HepG2 (cell line): ENCODE measurements around the gene KCNC2. TPM values are rescaled to one million over a fixed set of nuclear protein-coding genes. Genes with fewer than 3 reads are reported as not detected.

Experiments used
- ATAC-seq: fragments of 200-7000 bp; cut with Tn5 transposase; 3 replicates; pipeline ENCODE4 v1.9.1; 2020; ENCODE audit warnings: mild to moderate bottlenecking, moderate library complexity
- BruUV-seq: library from RNA; stranded (reverse); fragments of 400-500 nt; replicated peaks from 2 replicates; lab custom pipeline; 2021; lab: Mats Ljungman, UMichigan
- CTCF ChIA-PET: fragments of 300-600 bp; formaldehyde crosslinking; extraction: SDS; loops from one replicate; lab custom pipeline; 2021; ENCODE audit warnings: low total read pairs, inconsistent platforms, low intra/inter-chr PET ratio; lab: Yijun Ruan, JAX
- POLR2A ChIA-PET: fragments of 350-600 bp; sonication (Branson Sonifier 250); formaldehyde crosslinking; loops from one replicate; lab custom pipeline; 2020; ENCODE audit warnings: antibody characterized with exemption, inconsistent platforms; lab: Yijun Ruan, JAX
- DNase-seq: peaks from one replicate; pipeline ENCODE4 v3.0.0-alpha.2; 2015; ENCODE audit warnings: low spot score
- FAIRE-seq: peaks from 3 replicates; lab custom pipeline; 2011; peaks lifted over from hg19 to GRCh38; lab: Jason Lieb, UNC
- H2AFZ ChIP-seq: one replicate; pipeline ENCODE4 v1.6.1; 2011; ENCODE audit warnings: low read length, inconsistent platforms
- H3K27ac ChIP-seq: fragments of 300-600 bp; 3 replicates; pipeline ENCODE4 v1.8.0; 2011; ENCODE audit warnings: mixed run types, mild to moderate bottlenecking, mixed read lengths, low read length, inconsistent platforms; ENCODE audit not compliant: insufficient read depth; ENCODE audit errors: extremely low read length
- H3K27me3 ChIP-seq, 2 experiments: fragments of 200-600 bp in 1 of 2; 2 replicates in 1 of 2; 3 replicates in 1 of 2; pipeline versions ENCODE4 v1.6.0 to v1.8.0; 2011; ENCODE audit warnings: low read length in 2 of 2, mild to moderate bottlenecking in 2 of 2, moderate library complexity in 2 of 2, inconsistent platforms in 1 of 2; ENCODE audit not compliant: insufficient read depth in 2 of 2, control insufficient read depth in 1 of 2
- H3K36me3 ChIP-seq, 2 experiments: fragments of 200-600 bp in 1 of 2; replicated peaks in 1 of 2; 2 replicates in 1 of 2; 3 replicates in 1 of 2; pipeline versions ENCODE4 v1.5.1 to v1.8.0; 2011; ENCODE audit warnings: low read length in 2 of 2, inconsistent platforms in 1 of 2; ENCODE audit not compliant: insufficient read depth in 2 of 2, control insufficient read depth in 1 of 2
- H3K4me1 ChIP-seq: 2 replicates; pipeline ENCODE4 v1.5.1; 2012; ENCODE audit warnings: low read length, inconsistent platforms; ENCODE audit not compliant: insufficient read depth
- H3K4me2 ChIP-seq: 2 replicates; pipeline ENCODE4 v1.6.0; 2011; ENCODE audit warnings: low read depth, low read length, inconsistent platforms
- H3K4me3 ChIP-seq, 3 experiments: fragments of 200-600 bp in 1 of 3; sonication (generic), shearing (Covaris generic) in 1 of 3; replicated peaks in 1 of 3; 2 replicates each; pipeline ENCODE4 v1.5.1; 2011 to 2016; ENCODE audit warnings: low read length in 3 of 3, inconsistent platforms in 2 of 3, low read depth in 2 of 3, mild to moderate bottlenecking in 2 of 3, control low read depth in 1 of 3, mixed read lengths in 1 of 3; ENCODE audit not compliant: insufficient read depth in 1 of 3
- H3K79me2 ChIP-seq: one replicate; pipeline ENCODE4 v1.6.1; 2011; ENCODE audit warnings: low read length, inconsistent platforms; ENCODE audit not compliant: insufficient read depth
- H3K9ac ChIP-seq: 2 replicates; pipeline ENCODE4 v1.6.0; 2011; ENCODE audit warnings: mild to moderate bottlenecking, low read depth, low read length, inconsistent platforms; ENCODE audit not compliant: insufficient read depth
- H3K9me3 ChIP-seq: 2 replicates; pipeline ENCODE4 v1.5.1; 2012; ENCODE audit warnings: mild to moderate bottlenecking, low read length
- H4K20me1 ChIP-seq: 2 replicates; pipeline ENCODE4 v1.6.0; 2011; ENCODE audit warnings: inconsistent platforms, mild to moderate bottlenecking, low read length, moderate library complexity; ENCODE audit not compliant: insufficient read depth
- BRD4 ChIP-seq: sonication (generic); formaldehyde crosslinking; IDR thresholded peaks from 2 replicates; pipeline ENCODE4 v1.4.0; 2020; ENCODE audit warnings: missing genetic modification reagents
- HOXA5 ChIP-seq: sonication (generic); formaldehyde crosslinking; IDR thresholded peaks from 2 replicates; pipeline ENCODE4 v1.4.0; 2020; ENCODE audit warnings: missing genetic modification reagents
- HOXA9 ChIP-seq: sonication (generic); formaldehyde crosslinking; IDR thresholded peaks from 2 replicates; pipeline ENCODE4 v1.8.1; 2022; ENCODE audit warnings: missing genetic modification reagents, mild to moderate bottlenecking, moderate library complexity, borderline replicate concordance
- IRF2 ChIP-seq: IDR thresholded peaks from 2 replicates; pipeline ENCODE4 v1.6.1; 2018; ENCODE audit warnings: missing genetic modification reagents, missing compliant biosample characterization
- KAT8 ChIP-seq: IDR thresholded peaks from 2 replicates; pipeline ENCODE4 v1.6.1; 2016; ENCODE audit warnings: missing genetic modification reagents, missing compliant biosample characterization
- MBNL3 ChIP-seq: fragments of 250-450 bp; sonication (Bioruptor Pico); conservative IDR thresholded peaks from 2 replicates; pipeline ENCODE4 v1.8.0; 2022; ENCODE audit warnings: mild to moderate bottlenecking, inconsistent platforms
- MTF2 ChIP-seq: sonication (generic); formaldehyde crosslinking; IDR thresholded peaks from 2 replicates; pipeline ENCODE4 v1.5.0; 2020; ENCODE audit warnings: missing genetic modification reagents, borderline replicate concordance
- MYNN ChIP-seq: sonication (generic); formaldehyde crosslinking; IDR thresholded peaks from 2 replicates; pipeline ENCODE4 v1.4.0; 2020; ENCODE audit warnings: mild to moderate bottlenecking, low read depth, missing genetic modification reagents
- NFYB ChIP-seq: sonication (generic); formaldehyde crosslinking; IDR thresholded peaks from 2 replicates; pipeline ENCODE4 v1.4.0; 2020; ENCODE audit warnings: missing genetic modification reagents
- NONO ChIP-seq, 2 experiments: fragments of 450-650 bp in 1 of 2; sonication (generic) in 1 of 2; formaldehyde crosslinking in 1 of 2; IDR thresholded peaks in 1 of 2; conservative IDR thresholded peaks in 1 of 2; 2 replicates each; pipeline versions ENCODE4 v1.6.1 to v1.8.0; 2017 to 2022; ENCODE audit warnings: mild to moderate bottlenecking in 1 of 2, missing genetic modification reagents in 1 of 2, moderate library complexity in 1 of 2
- SOX5 ChIP-seq: IDR thresholded peaks from 2 replicates; pipeline ENCODE4 v1.6.1; 2016; ENCODE audit warnings: borderline replicate concordance
- SSRP1 ChIP-seq: IDR thresholded peaks from 2 replicates; pipeline ENCODE4 v1.6.1; 2016; ENCODE audit warnings: control low read depth
- THAP11 ChIP-seq: IDR thresholded peaks from 2 replicates; pipeline ENCODE4 v1.6.1; 2016; ENCODE audit warnings: missing biosample characterization, missing genetic modification reagents
- ZNF282 ChIP-seq: fragments of 450-650 bp; IDR thresholded peaks from 2 replicates; pipeline ENCODE4 v1.6.1; 2018; ENCODE audit not compliant: partially characterized antibody
- ZNF296 ChIP-seq: sonication (generic); formaldehyde crosslinking; conservative IDR thresholded peaks from 2 replicates; pipeline ENCODE4 v1.5.0; 2020; ENCODE audit warnings: mild to moderate bottlenecking, missing genetic modification reagents
- ZNF337 ChIP-seq: sonication (generic); formaldehyde crosslinking; IDR thresholded peaks from 2 replicates; pipeline ENCODE4 v1.5.1; 2020; ENCODE audit warnings: missing genetic modification reagents, low read depth, mild to moderate bottlenecking, borderline replicate concordance
- ZNF589 ChIP-seq: sonication (generic); formaldehyde crosslinking; conservative IDR thresholded peaks from 2 replicates; pipeline ENCODE4 v1.8.0; 2022; ENCODE audit warnings: mild to moderate bottlenecking, moderate library complexity, missing genetic modification reagents
- ZNF660 ChIP-seq: sonication (generic); formaldehyde crosslinking; IDR thresholded peaks from 2 replicates; pipeline ENCODE4 v1.5.1; 2020; ENCODE audit warnings: mild to moderate bottlenecking, low read depth, missing genetic modification reagents, borderline replicate concordance
- ZNF75D ChIP-seq: sonication (generic); formaldehyde crosslinking; IDR thresholded peaks from 2 replicates; pipeline ENCODE4 v1.8.1; 2023; ENCODE audit warnings: missing genetic modification reagents, mild to moderate bottlenecking, borderline replicate concordance
- ZNF768 ChIP-seq: sonication (generic); formaldehyde crosslinking; IDR thresholded peaks from 2 replicates; pipeline ENCODE4 v1.4.0; 2020; ENCODE audit warnings: missing genetic modification reagents
- ZNF780A ChIP-seq: sonication (generic); formaldehyde crosslinking; IDR thresholded peaks from 2 replicates; pipeline ENCODE4 v1.8.0; 2022; ENCODE audit warnings: mild to moderate bottlenecking, missing genetic modification reagents, moderate library complexity
- ZSCAN31 ChIP-seq: sonication (generic); formaldehyde crosslinking; IDR thresholded peaks from 2 replicates; pipeline ENCODE4 v1.5.0; 2020; ENCODE audit warnings: low read depth, mild to moderate bottlenecking, missing genetic modification reagents
- whole genome bisulfite sequencing: methylation state at CpG from one replicate; pipeline ENCODE4 v1.1.6; 2017; ENCODE audit warnings: low lambda C conversion rate; 5-methylcytosine and 5-hydroxymethylcytosine counted together
- in situ Hi-C: cut with HindIII; loops from 2 replicates; pipeline ENCODE4 v1.10.0; 2017; ENCODE audit warnings: low pct_unique_long_range_greater_than_20kb; ENCODE audit not compliant: extremely low pct_ligation_motif_present
- intact Hi-C: fragments of 100-400 bp; cut with micrococcal nuclease; formaldehyde crosslinking; loops from one replicate; pipeline ENCODE4 v1.10.0; 2022; ENCODE audit not compliant: unreplicated experiment
- polyA plus RNA-seq, 8 experiments: library from polyadenylated mRNA; depleted of rRNA in 3 of 8; stranded (reverse) in 7 of 8; unstranded in 1 of 8; fragments of >200 nt; fragmentation: Illumina TruSeq in 4 of 8; extraction: Trizol in 4 of 8; gene quantifications; 2 replicates each; pipeline versions ENCODE4 v1.2.1 to v1.2.3, GENCODE V29; 2011 to 2016; ENCODE audit warnings: low read depth in 4 of 8, missing spikeins in 1 of 8, mixed read lengths in 1 of 8; ENCODE audit not compliant: insufficient read depth in 1 of 8
- total RNA-seq, 5 experiments: library from RNA; depleted of rRNA; stranded (reverse); fragments of >200 nt; fragmentation: Illumina TruSeq; extraction: Trizol; gene quantifications; 2 replicates each; pipeline ENCODE4 v1.2.3, GENCODE V29; 2016; ENCODE audit warnings: low read depth in 1 of 5
- TF ChIP-seq, protein P1 (sequence below): sonication (generic); formaldehyde crosslinking; IDR thresholded peaks from 2 replicates; pipeline ENCODE4 v1.4.0; 2020; ENCODE audit warnings: missing genetic modification reagents; ENCODE audit errors: not compliant biosample characterization

The KCNC2 gene
- total and polyA plus RNA-seq, 2 of the 13 experiments (the other 11 are each of a cell fraction or from before 2014, with no cell fraction given) = not detected

DNA sequence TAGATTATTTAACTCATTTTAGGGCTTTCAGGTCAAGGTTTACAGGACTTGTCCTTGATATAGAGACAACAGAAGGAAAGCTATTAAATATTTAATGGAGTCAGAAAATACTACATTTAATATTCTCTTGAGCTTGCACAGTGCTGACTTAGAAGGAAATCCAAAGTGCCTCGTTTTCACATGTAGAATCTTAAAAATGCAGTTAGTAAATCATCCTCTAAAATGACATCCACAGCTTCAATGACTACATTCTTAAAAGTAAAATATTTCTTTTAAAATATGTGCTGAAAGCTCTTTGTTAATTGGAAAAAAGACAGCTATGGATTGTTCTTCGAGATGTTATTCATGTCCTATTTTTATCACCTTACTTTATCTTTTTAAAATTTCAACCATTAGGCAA is 146.9 kb downstream of the KCNC2 start:
- Histone ChIP-seq H3K9ac (no peak overlapping the region), H3K4me3 (no peak overlapping the region), H3K36me3 (no peaks in the 10 kb centered on the region), H3K79me2 (no peaks in the 10 kb centered on the region), H4K20me1 (no peaks in the 10 kb centered on the region), H3K27me3 (no peaks in the 10 kb centered on the region), H3K4me1 (no peaks in the 10 kb centered on the region), H2AFZ (no peak overlapping the region), H3K4me2 (no peak overlapping the region), H3K9me3 (no peaks in the 10 kb centered on the region), H3K27ac (no peak overlapping the region)
- no peak for DNase-seq
- WGBS = 1% methylated on average over 2 of the region's 2 CpGs
- ATAC-seq = no peak
- ChIA-PET CTCF (no interaction called here), POLR2A (no interaction called here)
- no peak for TF ChIP-seq ZNF768
- TF ChIP-seq ZNF660 (CRISPR knock-in tag) = no peak
- no peak for TF ChIP-seq HOXA9
- TF ChIP-seq SOX5 = no peak
- TF ChIP-seq ZNF589 (CRISPR knock-in tag) = no peak
- TF ChIP-seq BRD4 (CRISPR knock-in tag) = no peak
- no peak for TF ChIP-seq ZSCAN31 (CRISPR knock-in tag)
- no TSS peak for BruUV-seq
- no peak for FAIRE-seq
- in situ Hi-C loops (no loop called here), intact Hi-C loops (no loop called here)

- H3K36me3 ChIP-seq = no peaks in the 10 kb centered on the region
- H3K4me2 ChIP-seq = no peak overlapping the region
- H3K4me3 ChIP-seq = no peak overlapping the region
- H3K9me3 ChIP-seq = no peaks in the 10 kb centered on the region
- DNase-seq = no peak
- ChIA-PET POLR2A (no interaction called here), CTCF (no interaction called here)
- H3K79me2 ChIP-seq = no peaks in the 10 kb centered on the region
- H3K4me1 ChIP-seq = no peaks in the 10 kb centered on the region
- ATAC-seq = no peak
- no peak overlapping the region for H3K27ac ChIP-seq
- intact Hi-C loops (no loop called here), in situ Hi-C loops (no loop called here)
- FAIRE-seq = no peak
- H4K20me1 ChIP-seq = no peaks in the 10 kb centered on the region
- TF ChIP-seq MBNL3 (CRISPR knock-in tag) = no peak
- TF ChIP-seq NFYB (CRISPR knock-in tag) = no peak
- no peak for TF ChIP-seq NONO (IDR thresholded peaks at IDR 0.05)
- no peak for TF ChIP-seq NONO (CRISPR knock-in tag; conservative IDR thresholded peaks at IDR 0.05)
- no peak for TF ChIP-seq ZNF296 (CRISPR knock-in tag)
- no peak for TF ChIP-seq KAT8 (CRISPR knock-in tag)
- no peak for TF ChIP-seq ZNF282
- TF ChIP-seq IRF2 = no peak
- TF ChIP-seq THAP11 = no peak
- TF ChIP-seq MTF2 = no peak
- TF ChIP-seq HOXA5 (CRISPR knock-in tag) = no peak
- no peak for TF ChIP-seq SSRP1 (CRISPR knock-in tag)
- TF ChIP-seq, protein P1, sequence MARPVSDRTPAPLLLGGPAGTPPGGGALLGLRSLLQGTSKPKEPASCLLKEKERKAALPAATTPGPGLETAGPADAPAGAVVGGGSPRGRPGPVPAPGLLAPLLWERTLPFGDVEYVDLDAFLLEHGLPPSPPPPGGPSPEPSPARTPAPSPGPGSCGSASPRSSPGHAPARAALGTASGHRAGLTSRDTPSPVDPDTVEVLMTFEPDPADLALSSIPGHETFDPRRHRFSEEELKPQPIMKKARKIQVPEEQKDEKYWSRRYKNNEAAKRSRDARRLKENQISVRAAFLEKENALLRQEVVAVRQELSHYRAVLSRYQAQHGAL (CRISPR knock-in tag) = no peak
- no peak for TF ChIP-seq ZNF75D (CRISPR knock-in tag)
- no peak for TF ChIP-seq ZNF780A (CRISPR knock-in tag)
- no peak for TF ChIP-seq ZNF337
- no peak for TF ChIP-seq MYNN
- no peak overlapping the region for H3K9ac ChIP-seq
- H3K27me3 ChIP-seq = no peaks in the 10 kb centered on the region
- no peak overlapping the region for H2AFZ ChIP-seq
- no TSS peak for BruUV-seq
Observed at GRCh38 chr12:75058228-75058627, 151.4 kb downstream of the KCNC2 start.
